GM12864 (cell line): Measurements from ENCODE around the gene STX5.

Source experiments
- DNase-seq: peaks from one replicate; pipeline ENCODE4 v3.0.0-alpha.2; 2011; ENCODE audit warnings: low read depth
- H3K4me3 ChIP-seq: 2 replicates; pipeline ENCODE4 v1.5.1; 2011; ENCODE audit warnings: mild to moderate bottlenecking, low read depth, low read length, control low read depth
- TF ChIP-seq, protein P1 (sequence below): IDR thresholded peaks from 2 replicates; pipeline ENCODE4 v1.5.1; 2011; ENCODE audit warnings: low read depth, mild to moderate bottlenecking, moderate library complexity, low read length, control low read depth, inconsistent platforms; ENCODE audit errors: missing control alignments

The STX5 gene

DNA sequence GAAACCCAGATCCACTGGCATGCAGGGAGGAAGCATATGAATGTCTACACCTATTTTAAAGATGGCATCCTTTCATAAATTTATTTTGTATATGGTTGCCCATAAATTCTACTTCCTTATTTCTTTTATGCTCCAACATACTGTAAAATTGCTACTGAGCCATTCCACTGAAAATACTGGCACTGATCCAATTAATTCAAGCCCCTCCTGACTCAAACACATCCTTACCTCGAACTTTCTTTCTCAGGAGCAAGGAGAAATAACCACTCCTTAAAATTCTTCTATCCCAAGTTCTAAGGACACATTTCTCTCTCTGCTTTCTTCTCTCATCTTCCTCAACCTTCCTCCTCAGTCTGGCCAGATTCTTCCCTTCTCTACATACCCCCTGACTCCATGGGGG, 21.1 kb downstream of the STX5 start:
- TF ChIP-seq, protein P1, sequence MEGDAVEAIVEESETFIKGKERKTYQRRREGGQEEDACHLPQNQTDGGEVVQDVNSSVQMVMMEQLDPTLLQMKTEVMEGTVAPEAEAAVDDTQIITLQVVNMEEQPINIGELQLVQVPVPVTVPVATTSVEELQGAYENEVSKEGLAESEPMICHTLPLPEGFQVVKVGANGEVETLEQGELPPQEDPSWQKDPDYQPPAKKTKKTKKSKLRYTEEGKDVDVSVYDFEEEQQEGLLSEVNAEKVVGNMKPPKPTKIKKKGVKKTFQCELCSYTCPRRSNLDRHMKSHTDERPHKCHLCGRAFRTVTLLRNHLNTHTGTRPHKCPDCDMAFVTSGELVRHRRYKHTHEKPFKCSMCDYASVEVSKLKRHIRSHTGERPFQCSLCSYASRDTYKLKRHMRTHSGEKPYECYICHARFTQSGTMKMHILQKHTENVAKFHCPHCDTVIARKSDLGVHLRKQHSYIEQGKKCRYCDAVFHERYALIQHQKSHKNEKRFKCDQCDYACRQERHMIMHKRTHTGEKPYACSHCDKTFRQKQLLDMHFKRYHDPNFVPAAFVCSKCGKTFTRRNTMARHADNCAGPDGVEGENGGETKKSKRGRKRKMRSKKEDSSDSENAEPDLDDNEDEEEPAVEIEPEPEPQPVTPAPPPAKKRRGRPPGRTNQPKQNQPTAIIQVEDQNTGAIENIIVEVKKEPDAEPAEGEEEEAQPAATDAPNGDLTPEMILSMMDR = no peak
- DNase-seq = no peak
- H3K4me3 ChIP-seq = no peak overlapping the region

DNA sequence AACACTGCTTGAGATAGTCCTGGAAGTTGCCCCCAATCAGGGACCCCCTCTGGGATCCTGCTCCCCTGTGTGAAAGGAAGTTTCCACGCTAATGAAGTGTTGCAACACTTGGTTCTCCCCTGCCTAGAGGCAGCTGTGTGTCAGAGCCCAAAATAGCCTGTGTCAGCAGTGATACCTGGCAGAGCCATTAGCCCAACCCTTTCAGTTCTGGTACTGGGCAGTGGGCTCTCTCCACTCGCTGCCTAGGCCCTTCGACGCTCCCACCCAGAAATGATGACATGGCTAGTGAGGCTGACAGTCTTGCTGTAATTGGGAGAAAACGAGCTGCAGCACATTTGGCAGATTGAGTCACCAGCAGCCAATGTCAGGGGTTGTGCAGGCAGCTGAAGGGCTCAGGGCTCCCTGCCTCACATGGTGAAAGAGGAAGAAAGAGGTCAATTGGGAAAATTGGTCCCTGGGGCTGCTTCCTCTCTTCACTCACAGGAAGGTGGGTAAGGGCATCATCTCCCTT, 25.2 kb downstream of the STX5 start:
- H3K4me3 ChIP-seq = no peak overlapping the region; the same call in 1 of the 2 replicates
- no peak for DNase-seq
- TF ChIP-seq, protein P1 = no peak

DNA sequence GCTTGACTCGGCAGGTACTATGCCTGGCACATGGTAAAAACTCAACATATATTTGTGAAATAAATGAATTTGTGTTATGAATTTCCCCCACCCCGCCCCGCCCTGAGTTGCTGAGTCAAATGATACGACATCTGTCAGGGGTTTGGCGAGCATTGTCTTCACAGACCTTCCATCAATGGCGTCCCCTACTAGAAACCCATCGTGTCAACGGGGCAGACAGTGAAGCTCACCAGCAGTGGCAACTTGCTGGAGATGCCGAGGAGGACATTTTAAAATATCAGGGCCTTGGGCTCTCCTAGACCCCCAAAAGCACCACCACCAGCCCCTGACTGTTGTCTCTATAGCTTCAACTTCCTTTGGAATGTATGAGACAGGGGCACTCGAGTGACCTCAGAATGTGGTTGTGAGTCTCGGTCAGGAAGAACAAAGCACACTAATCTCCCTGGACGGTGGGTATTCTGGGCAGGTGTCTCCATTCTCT, 25.9 kb downstream of the STX5 start:
- TF ChIP-seq, protein P1 = no peak
- peak overlapping the region; percentile 61 for H3K4me3 ChIP-seq
- no peak for DNase-seq

DNA sequence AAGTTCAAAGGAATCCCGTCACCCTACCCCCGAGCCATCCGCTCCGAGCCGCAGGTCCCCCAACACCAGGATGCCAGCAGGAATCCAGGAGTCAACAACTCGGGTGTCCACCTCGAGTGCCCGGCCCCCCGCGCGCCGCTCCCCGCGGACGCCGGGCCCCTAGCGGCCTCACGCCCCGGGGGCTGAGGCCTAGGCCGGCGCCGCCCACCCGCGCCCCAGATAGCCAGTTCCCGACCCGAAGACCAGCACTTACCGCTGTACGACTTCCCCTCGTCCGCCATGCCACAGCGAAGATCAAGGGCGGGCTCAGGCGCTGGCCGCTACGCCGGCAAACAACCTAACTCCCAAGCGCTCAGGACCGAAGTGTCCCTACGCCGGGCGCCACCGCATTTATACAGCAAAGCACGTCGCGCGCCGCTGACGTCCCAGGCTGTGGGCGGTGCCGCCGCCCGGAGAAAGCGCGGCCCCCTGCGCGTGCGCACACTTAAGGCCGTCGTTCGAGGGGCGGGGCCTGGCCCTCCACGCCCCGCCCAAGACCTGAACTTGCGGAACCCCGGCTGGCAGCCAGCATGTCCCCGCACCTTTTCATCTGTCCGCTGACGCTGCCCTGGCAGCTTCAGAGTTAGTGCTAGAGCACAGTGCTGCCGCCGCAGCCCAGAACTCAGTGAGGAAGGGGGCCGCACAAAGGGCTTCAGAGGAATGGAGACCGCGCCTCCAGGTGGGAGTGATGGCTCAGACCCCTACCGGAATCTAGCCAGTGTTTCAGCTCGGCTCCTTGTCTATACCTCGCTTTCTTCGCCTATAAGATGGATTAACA, 26.6 kb downstream of the STX5 start, which contains the start of gene NXF1:
TSS of gene NXF1 (minus strand) at position 365 of the 817 bp plus-strand sequence. CDS start at position 281, 84 bp downstream.
- DNase-seq = peak; percentile 84
- TF ChIP-seq, protein P1 = peak; percentile 19
- H3K4me3 ChIP-seq = peak within 1 kb of the TSS; percentile 61

DNA sequence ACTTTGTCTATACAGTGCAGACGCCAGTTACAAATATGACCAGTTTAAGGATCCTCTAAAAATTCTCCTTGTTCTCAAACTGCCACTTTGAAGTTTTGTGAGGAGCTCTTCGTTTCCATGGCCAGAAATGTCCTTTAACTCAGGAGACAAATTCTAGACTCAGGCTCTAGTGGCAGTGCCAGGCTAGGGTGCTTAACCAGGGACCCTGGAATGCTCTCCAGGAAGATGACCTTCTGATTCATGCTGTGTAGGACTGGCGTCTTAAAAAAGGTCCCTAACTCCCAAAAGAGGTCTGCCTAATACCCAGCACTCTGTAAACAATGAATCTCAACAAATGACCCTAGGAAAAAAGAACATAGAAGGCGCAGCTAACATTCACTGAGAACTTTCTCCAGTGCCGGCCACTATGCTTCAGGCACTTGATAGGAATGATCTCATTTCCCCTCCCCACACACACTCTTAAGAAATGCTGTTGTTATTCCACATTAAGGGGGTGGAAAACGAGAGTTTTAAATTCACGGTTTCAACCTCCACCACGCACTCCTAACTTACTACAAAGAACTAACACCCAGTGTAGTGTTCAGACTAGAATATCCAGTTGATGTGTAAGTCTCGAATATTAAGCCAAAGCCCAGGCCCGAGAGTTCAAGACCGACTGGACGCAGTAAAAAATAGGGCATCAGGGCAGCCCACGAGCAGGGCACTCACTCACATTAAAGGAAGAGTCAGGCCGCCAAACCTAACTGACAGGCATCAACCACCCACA, 27.4 kb downstream of the STX5 start:
- TF ChIP-seq, protein P1 = no peak
- peak overlapping the region; percentile 61 for H3K4me3 ChIP-seq
- no peak for DNase-seq

DNA sequence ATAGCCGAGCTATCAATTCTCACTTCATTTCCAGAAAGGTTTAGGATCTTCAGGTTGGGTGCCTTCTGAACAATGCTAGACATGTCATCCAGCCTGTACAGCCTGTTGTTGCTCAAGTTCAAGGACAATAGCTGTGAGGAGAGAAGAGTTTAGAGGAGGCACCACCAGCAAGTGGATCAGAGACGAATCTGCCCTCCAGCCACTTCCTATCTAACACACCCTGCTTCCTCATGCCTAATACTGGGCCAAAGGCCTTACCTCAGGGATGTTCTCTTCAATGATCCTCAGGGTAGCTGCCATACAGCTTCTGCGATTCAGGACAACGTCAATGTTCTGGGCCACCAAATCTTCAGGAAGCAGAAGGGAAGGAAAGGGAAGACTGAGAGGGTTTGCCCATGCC, 30.8 kb downstream of the STX5 start:
- H3K4me3 ChIP-seq = no peak overlapping the region

More for the DNA sequence above, 30.8 kb downstream of the STX5 start:
- TF ChIP-seq, protein P1 = no peak
- DNase-seq = no peak
